WI38 (cell line): ENCODE results near the gene GALNS.
"Not testable (repeated sequence)": the region's sequence is repeated elsewhere in the genome, so short reads cannot be mapped to it uniquely, and the experiment has no call there.

Experiments
- H3K4me3 ChIP-seq: 2 replicates; pipeline ENCODE4 v1.5.1; 2011; ENCODE audit warnings: low read depth, mild to moderate bottlenecking, control low read depth, low read length
- TF ChIP-seq, protein P1 (sequence below): IDR thresholded peaks from 2 replicates; pipeline ENCODE4 v1.5.1; 2012; ENCODE audit warnings: low read depth, mild to moderate bottlenecking, control low read depth, low read length

Gene GALNS

GRCh38 chr16:88826070-88826840 is 30.5 kb downstream of the GALNS start:
- TF ChIP-seq, protein P1, sequence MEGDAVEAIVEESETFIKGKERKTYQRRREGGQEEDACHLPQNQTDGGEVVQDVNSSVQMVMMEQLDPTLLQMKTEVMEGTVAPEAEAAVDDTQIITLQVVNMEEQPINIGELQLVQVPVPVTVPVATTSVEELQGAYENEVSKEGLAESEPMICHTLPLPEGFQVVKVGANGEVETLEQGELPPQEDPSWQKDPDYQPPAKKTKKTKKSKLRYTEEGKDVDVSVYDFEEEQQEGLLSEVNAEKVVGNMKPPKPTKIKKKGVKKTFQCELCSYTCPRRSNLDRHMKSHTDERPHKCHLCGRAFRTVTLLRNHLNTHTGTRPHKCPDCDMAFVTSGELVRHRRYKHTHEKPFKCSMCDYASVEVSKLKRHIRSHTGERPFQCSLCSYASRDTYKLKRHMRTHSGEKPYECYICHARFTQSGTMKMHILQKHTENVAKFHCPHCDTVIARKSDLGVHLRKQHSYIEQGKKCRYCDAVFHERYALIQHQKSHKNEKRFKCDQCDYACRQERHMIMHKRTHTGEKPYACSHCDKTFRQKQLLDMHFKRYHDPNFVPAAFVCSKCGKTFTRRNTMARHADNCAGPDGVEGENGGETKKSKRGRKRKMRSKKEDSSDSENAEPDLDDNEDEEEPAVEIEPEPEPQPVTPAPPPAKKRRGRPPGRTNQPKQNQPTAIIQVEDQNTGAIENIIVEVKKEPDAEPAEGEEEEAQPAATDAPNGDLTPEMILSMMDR, result no peak
- H3K4me3 ChIP-seq, result no peak overlapping the region

- no peak overlapping the region for H3K4me3 ChIP-seq
- TF ChIP-seq, protein P1, result no peak
These were observed 31.6 kb downstream of the GALNS start for GRCh38 chr16:88825146-88825545.

- TF ChIP-seq, protein P1, result no peak
- H3K4me3 ChIP-seq, result no peak overlapping the region
These were observed 32.3 kb downstream of the GALNS start for GRCh38 chr16:88824256-88825077.

DNA sequence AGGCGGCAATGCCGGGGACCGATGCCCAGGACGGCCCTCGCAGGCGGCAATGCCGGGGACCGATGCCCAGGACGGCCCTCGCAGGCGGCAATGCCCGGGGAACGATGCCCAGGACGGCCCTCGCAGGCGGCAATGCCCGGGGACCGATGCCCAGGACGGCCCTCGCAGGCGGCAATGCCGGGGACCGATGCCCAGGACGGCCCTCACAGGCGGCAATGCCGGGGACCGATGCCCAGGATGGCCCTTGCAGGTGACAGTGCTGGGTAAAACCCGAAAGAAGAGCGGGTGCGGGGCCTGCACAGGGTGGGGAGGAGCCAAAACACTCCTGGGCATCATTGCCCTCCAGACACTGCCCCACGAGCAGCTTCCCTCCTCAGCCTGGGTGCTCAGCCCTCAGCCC is 33.1 kb downstream of the GALNS start:
- not testable (repeated sequence) for H3K4me3 ChIP-seq

GRCh38 chr16:88822281-88823040 is 34.3 kb downstream of the GALNS start:
- TF ChIP-seq, protein P1, result no peak

DNA sequence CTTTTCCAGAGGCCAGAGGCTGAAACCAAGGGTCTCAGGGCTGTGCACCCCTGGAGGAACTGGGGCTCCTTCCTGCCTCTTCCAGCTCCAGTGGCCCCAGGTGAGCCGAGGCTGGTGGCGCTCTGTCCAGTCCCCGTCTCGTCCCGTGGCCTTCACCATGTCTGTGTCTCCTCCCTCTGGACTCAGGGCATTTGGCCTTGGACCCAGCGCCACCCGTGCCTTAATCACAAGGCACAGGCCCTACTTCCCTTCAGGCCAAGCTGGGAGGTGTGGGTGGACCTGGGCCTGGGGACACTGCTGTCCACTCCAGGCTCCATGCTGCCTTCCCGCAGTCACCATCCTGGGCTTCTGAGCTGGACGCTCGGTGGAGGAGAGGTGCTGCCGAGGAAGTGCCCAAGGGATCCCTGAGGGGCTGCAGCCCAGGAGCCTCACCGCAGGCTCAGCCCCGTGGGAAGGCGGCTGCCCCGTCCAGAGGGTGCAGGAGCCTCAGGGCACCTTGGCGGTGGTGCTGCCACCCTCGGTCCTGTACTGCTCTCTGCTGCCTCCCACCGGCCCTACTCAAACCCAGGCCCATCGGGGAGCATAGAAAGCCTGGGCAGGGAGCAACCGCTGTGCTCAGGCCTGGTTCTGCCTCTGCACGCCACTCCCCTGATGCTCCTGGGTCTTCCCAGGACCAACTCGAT is 35.4 kb downstream of the GALNS start:
- H3K4me3 ChIP-seq, result no peak overlapping the region
- TF ChIP-seq, protein P1, result no peak

More at GRCh38 chr16:88822281-88823040, 34.3 kb downstream of the GALNS start:
- no peak overlapping the region for H3K4me3 ChIP-seq

DNA sequence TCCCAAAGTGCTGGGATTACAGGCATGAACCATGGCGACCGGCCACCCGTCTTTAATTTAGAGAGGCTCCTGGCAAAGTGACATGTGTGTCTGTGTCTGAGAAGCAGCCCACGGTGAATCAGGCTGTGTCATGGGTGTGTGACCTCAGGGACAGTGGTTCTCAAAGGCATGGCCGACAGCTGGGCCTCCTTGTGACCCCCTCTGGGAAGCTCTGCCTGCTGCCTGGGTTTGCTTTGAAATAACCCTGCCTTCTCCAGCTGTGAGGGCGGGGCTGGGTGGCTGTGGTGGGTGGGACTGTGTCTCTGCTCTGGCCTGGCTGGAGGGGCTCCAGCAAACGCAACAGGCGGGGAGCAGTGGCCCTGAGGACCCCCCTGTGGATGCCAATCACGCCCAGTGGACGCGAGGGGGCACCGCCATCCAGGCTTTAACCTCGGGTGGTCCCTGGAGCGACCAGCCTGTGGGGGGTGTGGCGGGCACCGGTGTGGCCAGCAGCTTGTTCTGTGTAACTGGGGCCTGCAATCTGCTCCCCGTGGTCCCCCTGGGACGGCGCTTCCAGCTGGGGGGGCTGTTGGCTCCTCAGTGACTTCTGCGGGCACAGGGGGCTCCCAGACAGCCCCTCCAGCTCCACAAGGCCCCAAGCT is 36.2 kb downstream of the GALNS start:
- TF ChIP-seq, protein P1, result no peak
- no peak overlapping the region for H3K4me3 ChIP-seq
